Lung (tissue), 12 donors: ENCODE results near the gene MYO7A. TPM values are rescaled to one million over a fixed set of nuclear protein-coding genes. Genes with fewer than 3 reads are reported as not detected.

ENCODE experiments used
- ATAC-seq: fragments of 200-7000 bp; cut with Tn5 transposase; one replicate; pipeline ENCODE4 v1.9.1; 2020; ENCODE audit warnings: moderate number of reproducible peaks; ENCODE audit not compliant: insufficient read depth, low FRiP score
- DNase-seq, 3 donors: peaks; one replicate each; pipeline ENCODE4 v3.0.0-alpha.2; 2013 to 2017
- H3K27ac ChIP-seq, 2 donors: one replicate each; pipeline ENCODE4 v1.5.1; 2013; ENCODE audit warnings: mild to moderate bottlenecking in 2 of 2, moderate library complexity in 2 of 2, control low read depth in 1 of 2, inconsistent platforms in 1 of 2, low read depth in 1 of 2, low read length in 1 of 2
- H3K27me3 ChIP-seq, 3 donors: one replicate each; pipeline ENCODE4 v1.5.1; 2013; ENCODE audit warnings: low read length in 2 of 3; ENCODE audit not compliant: control insufficient read depth in 3 of 3, insufficient read depth in 3 of 3
- H3K36me3 ChIP-seq, 4 donors: one replicate each; pipeline ENCODE4 v1.5.1; 2013; ENCODE audit warnings: low read length in 4 of 4, mild to moderate bottlenecking in 1 of 4, moderate library complexity in 1 of 4; ENCODE audit not compliant: control insufficient read depth in 4 of 4, insufficient read depth in 4 of 4
- H3K4me1 ChIP-seq, 5 donors: one replicate each; pipeline ENCODE4 v1.5.1; 2013; ENCODE audit warnings: low read length in 5 of 5, mild to moderate bottlenecking in 2 of 5, moderate library complexity in 1 of 5; ENCODE audit not compliant: control insufficient read depth in 5 of 5, insufficient read depth in 5 of 5
- H3K4me3 ChIP-seq: one replicate; pipeline ENCODE4 v1.5.1; 2013; ENCODE audit warnings: mild to moderate bottlenecking, control low read depth, moderate library complexity
- H3K9ac ChIP-seq, 2 donors: one replicate each; pipeline ENCODE4 v1.5.1; 2013; ENCODE audit warnings: low read length in 2 of 2, control low read depth in 1 of 2; ENCODE audit not compliant: insufficient read depth in 1 of 2
- H3K9me3 ChIP-seq, 4 donors: one replicate each; pipeline ENCODE4 v1.5.1; 2013; ENCODE audit warnings: low read length in 3 of 4, mild to moderate bottlenecking in 1 of 4, moderate library complexity in 1 of 4; ENCODE audit not compliant: control insufficient read depth in 4 of 4, insufficient read depth in 3 of 4
- CTCF ChIP-seq: IDR thresholded peaks from 2 replicates; pipeline ENCODE4 v1.5.1; 2012; ENCODE audit warnings: mild to moderate bottlenecking; ENCODE audit errors: control extremely low read depth, extremely low read depth
- WGBS, 2 donors: extraction: QIAGEN DNeasy Blood & Tissue Kit; methylation state at CpG; one replicate each; pipeline ENCODE4 v1.1.7; 2013; 5-methylcytosine and 5-hydroxymethylcytosine counted together
- polyA plus RNA-seq, 2 donors: library from polyadenylated mRNA; stranded (reverse); fragments of 200-250 nt; gene quantifications; one replicate each; pipeline ENCODE4 v1.2.1, GENCODE V29; 2013
- total RNA-seq, 2 donors: library from RNA; depleted of rRNA in 1 of 2; stranded (reverse); fragments of >200 nt in 1 of 2; gene quantifications; one replicate each; pipeline ENCODE4 v1.2.1, GENCODE V29; 2014 to 2021
- donor health status: control.
- donor health status: control.
- donor health status: Bipolar disorder and iron deficiency.
- donor health status: healthy.
- donor health status: DM: yes; HTN: yes; CAD: no.

Gene MYO7A
- total and polyA plus RNA-seq, 4 donors: 1.8 to 10.2 (median 6.3) TPM

- ATAC-seq: no peak
- H3K4me1 ChIP-seq: peaks cover 0 to 1% (median 0%) of the 10 kb centered on the region in 5 donors
- no peak overlapping the region for H3K27ac ChIP-seq
- H3K9ac ChIP-seq: no peak overlapping the region
- no peak for DNase-seq
- H3K36me3 ChIP-seq: peaks cover 0 to 5% (median 0%) of the 10 kb centered on the region in 4 donors
- H3K9me3 ChIP-seq: no peaks in the 10 kb centered on the region
- H3K27me3 ChIP-seq: no peaks in the 10 kb centered on the region
- WGBS, 2 donors: 91 to 94% methylated on average over 6 of the region's 6 CpGs
- no peak for TF ChIP-seq CTCF
- H3K4me3 ChIP-seq: no peak overlapping the region
These were observed 33.8 kb upstream of the MYO7A start for GRCh38 chr11:77093987-77094840.

- 93 to 95% methylated on average over 7 of the region's 7 CpGs for WGBS, 2 donors
- H3K4me1 ChIP-seq: no peaks in the 10 kb centered on the region
- no peak overlapping the region for H3K9ac ChIP-seq
- H3K9me3 ChIP-seq: no peaks in the 10 kb centered on the region
- DNase-seq (no peak), ATAC-seq (no peak)
- H3K27me3 ChIP-seq: no peaks in the 10 kb centered on the region
- H3K4me3 ChIP-seq: no peak overlapping the region
- H3K27ac ChIP-seq: no peak overlapping the region
- TF ChIP-seq CTCF: no peak
- H3K36me3 ChIP-seq: peaks cover 0 to 5% (median 0%) of the 10 kb centered on the region in 4 donors
These were observed 33.1 kb upstream of the MYO7A start for GRCh38 chr11:77094841-77095365.

- Histone ChIP-seq H3K27me3 (no peaks in the 10 kb centered on the region), H3K9me3 (no peaks in the 10 kb centered on the region), H3K36me3 (peaks cover 0 to 5% (median 0%) of the 10 kb centered on the region in 4 donors), H3K9ac (no peak overlapping the region), H3K27ac (no peak overlapping the region), H3K4me1 (no peaks in the 10 kb centered on the region), H3K4me3 (no peak overlapping the region)
- WGBS, 2 donors: 92 to 95% methylated on average over 21 of the region's 21 CpGs
- TF ChIP-seq CTCF: no peak
- DNase-seq (no peak), ATAC-seq (no peak)
These were observed 32.2 kb upstream of the MYO7A start for GRCh38 chr11:77095551-77096490.
